ENCODE measurements around the gene FAU.
A peak's percentile ranks its signal among the peaks of the same experiment; 100 is the strongest.

FAU gene

DNA sequence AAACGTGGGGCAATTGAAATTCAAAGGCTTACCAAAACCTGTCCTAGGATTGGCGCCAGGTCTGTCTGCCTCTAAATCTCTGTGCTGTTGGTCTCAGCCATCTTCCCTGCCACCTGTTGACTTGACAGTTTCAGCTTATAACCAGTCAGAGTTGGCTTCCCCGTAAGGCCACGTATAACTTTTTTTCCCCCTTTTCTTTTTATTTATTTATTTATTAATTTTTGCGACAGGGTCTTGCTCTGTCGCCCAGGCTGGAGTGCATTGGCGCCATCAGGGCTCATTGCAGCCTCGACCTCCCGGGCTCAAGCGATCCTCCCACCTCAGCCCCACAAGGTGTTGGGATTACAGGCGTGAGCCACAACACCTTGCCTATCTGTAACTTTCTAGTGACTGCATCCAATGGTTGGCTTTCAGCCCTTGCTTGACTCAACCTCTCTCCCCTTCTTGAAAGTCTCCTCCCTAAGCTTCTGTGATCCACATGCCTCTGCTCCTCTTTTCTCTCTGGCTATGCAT, 13.8 kb upstream of the FAU start:
- no peak for DNase-seq

DNA sequence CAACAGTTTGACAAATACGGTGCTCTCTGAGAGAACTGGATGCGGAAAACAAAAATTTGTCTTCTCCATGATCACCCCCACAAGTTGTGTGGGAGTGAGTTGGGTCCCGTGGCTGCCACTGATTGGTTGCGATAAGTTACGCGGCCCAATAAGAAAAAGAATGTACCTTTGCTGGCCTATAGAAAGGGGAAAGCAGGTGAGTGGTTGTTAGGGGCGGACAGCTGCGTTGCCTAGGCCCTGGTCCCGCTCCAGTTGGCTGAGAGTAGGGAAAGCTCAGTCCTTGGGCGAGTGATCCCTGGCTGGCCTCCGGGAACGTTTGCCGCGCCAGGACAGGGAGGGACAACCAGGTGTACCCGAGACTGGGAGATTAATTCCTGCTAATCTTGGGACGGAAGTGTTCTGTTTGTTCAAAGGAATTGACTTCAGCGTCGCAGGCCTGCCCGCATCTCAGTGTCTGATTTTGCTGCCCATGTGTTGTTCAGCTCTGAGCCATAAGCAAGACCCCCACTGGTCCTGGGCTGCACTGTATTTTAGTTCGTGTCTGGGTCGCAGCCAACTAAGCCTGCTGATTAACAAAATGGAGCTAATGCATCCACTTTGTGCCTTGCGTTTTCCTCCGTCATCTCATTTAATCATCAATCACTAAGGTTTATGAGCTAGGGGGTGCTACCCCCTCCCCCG, 13.2 kb upstream of the FAU start:
- DNase-seq: peak; percentile 96

DNA sequence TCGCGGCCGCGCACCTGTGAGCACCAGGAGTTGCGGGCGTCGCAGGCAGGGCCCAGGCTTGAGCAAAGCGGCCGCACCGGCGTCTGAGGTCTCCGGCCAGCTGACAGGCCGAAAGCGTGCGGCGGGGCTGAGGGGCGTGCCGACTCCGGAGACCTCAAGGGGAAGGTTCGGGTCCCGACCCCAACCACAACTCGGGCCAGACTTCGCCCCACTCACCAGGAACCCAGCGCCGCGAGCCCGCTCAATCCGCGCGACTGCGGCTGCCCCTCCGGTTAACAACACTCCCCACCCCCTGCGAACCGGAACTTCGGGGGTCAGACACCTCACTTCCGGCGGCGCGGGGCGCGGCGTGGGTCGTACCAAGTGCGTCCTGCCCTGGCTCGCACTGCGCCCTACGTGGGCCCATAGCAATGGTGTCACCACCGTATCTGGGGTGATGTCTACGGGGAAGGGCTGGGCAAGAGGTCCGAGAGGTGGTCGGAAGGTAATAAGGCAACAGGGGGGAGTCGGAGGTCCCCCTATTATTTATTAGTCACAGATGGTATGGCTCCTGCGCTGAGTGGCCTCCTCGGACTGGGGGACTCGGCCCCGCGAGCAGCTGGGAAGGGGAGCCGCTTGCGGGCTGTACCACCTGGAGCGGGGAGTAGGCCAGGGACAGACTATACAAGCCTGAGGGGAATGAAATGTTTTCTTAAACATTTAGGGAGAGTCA, 12.5 kb upstream of the FAU start, which contains the start of gene SYVN1:
SYVN1 (minus strand) TSS at position 280 of the 712 bp plus-strand sequence. CDS start 918 bp downstream, outside the sequence.
- DNase-seq: peak; percentile 83

DNA sequence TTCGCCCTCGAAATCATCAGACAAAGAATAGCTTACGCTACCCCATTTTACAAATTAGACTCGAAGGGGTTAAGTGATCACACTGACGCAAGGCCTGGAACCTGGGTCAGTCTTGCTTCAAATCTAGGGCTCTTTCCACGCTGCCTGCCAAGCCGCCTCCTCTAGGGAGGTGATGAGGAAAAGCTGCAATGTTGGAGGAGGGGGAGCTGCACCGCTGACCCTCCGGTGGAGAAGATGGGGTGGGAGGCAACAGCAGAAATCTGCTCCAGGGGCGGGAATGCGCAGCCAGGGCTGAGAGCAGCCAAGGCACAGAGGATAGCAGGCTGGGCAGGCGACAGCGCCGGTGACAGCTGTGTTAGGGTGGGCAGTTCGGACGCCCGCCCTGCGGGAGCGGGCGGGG, 11.8 kb upstream of the FAU start:
- DNase-seq: no peak

DNA sequence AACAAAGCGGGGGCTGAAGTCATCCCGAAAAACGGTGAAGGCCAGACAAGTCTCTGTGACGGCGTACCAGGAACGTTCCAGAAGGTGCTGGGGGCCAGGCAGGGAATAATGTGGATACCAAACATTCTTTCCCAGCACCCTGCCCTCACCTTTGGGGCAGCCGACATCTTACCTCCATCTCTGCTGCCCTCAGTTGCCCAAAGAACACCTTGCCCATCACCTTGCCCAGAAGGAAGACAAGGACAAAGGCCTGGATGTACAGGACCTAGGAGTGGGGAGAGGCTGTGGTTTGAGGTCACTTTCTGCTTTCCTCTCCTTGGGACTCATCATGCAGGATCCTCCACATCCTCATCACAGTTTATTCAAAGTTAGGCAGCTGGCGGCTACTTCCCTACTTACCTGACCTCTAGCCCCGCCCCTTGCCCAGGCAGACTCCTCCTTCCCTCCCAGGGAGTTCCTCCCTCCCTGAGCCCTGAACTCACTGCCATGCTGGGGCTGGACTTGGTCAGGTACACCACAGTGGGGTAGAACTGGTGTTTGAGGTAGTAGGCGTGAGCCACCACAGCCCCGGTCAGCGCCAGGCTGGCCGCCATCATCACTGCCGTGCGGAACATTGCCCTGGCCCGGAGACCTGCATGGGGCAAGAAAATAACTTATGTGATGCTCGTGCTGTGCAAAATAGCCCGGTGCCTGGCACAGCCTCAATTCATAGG, 11.2 kb upstream of the FAU start:
- DNase-seq: no peak

DNA sequence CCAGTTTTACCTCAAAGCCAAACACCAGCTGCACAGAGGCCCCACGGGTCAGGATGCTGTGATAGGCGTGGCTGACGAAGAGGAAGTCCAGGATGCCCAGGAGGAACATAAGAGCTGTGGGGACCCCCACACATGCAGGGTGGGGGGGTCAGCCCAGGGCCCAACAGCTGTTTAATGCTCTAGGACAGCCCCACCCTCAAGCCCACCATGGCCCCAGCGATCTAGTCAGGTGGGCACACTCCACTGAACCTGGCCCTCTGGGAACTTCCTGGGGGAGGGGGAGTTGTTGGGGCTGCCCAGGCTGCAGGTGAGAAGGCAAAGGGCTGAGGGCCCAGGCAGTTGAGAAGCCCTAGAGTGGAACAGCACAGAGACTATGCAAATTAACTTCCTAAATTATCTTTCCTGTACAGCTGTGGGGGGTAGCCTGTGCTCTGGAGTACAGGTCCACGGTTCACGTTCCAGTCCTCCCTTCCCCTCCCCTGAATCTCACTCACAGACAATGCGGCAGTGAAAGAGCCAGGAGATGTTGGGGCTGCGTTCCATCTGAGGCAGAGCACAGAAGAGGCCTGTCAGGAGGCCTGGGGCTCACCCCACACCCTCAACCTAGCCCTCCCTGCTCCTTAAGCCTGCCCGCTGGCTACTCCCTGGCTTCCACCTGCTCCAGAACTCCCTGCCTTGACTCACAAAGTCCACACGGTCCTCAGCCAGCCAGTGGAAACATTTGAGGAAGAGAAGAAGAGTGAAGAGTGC, 10.5 kb upstream of the FAU start:
- no peak for DNase-seq

DNA sequence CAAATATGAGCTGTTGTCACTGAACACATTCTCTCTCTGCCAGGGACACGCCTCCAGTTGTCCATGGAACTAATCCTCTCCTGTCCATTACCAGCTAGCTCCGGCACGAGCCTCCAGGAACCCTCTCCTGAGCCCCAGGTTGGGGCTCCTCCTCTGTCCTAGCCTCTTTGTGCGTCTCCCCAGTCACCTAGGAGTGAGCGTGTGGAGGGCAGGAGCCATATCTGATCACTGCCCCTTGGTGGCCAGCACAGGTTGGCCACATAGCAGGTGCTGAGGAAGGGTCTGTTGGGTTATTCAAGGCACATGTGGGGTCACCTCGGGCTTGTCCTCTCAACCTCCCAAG, 9.9 kb upstream of the FAU start:
- DNase-seq: no peak

DNA sequence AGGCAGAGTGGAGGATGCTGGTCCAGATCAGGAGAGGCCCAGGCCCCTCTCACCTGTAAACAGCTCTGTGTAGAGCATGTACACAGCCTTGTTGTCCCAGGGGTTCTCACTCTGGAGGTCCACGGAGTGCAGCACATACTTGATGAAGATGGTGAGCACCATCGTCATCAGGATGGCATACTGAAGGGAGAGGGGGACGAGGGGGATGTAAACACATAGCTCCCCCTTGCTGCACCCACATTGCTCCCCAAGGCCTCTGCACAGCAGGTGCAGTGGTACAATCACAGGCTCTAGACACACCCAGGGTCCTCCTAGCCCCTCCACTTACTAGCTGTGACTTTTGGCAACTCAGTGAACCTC, 9.5 kb upstream of the FAU start:
- DNase-seq: no peak

DNA sequence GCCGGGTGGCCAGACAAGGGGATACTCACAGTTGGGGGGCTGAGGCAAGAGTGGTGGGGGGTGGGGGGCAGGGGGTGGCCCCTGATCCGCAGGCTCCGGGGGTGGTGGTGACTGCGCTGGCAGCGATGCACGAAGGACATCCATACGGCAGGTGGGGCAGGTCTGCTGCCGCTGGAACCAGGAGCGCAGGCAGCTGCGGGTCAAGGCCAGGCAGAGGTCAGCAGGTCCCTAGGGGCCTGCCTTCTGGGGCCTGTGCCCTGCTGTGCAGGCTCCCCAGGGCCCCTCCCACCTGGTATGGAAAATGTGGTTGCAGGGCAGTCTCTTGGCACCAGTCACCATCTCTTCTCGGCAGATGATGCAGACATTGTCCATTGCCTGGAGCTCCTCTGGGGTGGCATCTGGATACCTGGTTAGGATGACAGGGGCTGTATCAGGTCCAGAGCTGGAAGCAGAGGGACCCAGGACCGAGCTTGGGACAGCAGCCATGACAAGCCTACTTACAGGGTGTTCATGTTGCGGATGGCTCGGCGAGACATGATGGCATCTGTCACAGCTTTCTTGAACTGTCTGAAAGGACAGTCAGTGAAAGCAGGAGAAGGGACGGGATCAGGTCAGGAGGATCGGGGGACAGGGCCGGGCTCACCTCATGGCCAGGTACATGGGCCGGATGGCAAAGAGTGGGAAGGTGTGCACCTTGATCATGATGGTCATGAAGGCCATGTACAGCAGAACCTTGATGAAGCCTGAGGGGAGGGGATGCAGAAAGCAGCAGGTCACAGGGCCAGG, 8.9 kb upstream of the FAU start:
- no peak for DNase-seq

DNA sequence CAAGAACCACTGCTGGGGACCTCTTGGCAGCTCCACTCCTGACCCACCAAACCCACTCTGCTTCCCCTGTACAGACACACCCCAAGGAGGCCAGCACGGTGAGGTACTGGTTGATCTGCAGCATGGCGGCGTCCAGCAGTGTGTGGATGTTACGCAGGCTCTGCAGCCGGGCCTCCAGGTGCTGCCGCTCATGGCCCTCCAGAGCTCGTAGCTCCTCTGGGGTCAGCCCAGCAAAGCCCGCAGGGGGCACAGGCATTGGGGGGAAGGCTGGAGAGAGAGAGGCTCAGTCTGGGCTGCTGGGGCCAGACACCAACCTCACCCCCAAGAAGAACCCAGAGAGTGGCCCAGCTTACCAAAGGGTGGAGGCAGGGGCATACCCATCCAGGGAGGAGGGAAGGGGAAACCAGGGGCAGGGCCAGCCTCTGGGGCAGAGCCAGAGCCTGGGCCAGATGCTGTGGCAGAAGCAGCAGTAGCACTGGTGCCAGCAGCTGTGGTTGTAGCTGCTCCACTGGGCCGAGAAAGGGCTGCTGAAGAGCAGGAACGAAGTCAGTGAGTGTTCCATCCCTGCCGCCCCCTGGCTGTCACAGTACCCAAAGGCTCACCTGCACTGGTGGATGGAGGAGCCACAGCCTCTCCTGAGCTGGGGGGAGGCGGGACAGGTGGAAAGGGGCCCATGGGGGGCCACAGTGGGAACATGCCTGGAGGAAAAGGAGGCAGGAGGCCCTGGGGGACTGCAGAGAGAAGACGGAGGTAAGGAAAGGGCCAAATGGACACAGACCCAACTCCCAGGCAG, 7.9 kb upstream of the FAU start:
- DNase-seq: no peak

DNA sequence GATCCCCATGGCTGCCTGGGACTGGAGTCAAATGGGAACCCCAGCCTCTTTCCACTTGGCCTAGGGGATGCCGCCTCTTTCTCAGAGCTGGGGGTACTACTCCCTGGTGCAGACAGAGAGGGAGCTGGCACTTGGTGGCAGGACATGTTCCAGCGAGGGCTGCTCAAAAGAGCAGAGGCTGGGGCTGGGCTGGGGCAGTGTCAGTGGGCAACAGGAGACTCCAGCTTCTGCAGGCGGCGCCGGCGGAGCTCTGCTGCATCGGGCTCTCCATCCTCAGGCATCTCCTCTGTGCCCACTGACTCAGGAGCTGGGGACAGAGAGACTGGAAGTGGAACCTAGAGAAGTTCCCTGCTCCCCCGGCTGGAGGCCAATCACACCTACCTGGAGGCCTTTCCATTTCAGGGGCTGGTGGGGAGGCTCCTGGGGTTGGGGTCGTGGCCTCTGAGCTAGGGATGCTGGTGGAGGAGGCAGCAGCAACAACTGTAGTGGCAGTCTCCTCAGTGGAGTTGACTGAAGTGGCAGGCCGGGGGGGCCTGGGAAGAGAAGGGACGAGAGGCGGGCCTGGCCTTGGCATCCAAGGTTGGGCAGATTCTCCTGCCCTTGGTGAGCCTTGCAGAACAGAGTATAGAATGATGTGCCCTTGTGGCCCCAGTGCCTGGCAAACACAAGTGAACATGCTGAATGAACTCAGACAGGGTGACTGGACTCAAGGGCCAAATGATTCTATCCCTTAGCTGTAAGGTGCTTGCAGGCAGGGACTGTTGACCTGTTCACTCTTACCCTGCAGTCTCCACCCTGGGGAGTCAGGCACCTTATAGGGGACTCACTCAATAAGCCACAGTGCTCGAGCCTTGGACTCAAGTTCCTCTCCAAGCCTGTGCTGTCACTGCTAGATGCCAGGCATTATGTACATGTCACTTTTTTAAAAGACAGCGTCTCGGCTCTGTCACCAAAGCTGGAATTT, 6.5 kb upstream of the FAU start:
- no peak for DNase-seq

DNA sequence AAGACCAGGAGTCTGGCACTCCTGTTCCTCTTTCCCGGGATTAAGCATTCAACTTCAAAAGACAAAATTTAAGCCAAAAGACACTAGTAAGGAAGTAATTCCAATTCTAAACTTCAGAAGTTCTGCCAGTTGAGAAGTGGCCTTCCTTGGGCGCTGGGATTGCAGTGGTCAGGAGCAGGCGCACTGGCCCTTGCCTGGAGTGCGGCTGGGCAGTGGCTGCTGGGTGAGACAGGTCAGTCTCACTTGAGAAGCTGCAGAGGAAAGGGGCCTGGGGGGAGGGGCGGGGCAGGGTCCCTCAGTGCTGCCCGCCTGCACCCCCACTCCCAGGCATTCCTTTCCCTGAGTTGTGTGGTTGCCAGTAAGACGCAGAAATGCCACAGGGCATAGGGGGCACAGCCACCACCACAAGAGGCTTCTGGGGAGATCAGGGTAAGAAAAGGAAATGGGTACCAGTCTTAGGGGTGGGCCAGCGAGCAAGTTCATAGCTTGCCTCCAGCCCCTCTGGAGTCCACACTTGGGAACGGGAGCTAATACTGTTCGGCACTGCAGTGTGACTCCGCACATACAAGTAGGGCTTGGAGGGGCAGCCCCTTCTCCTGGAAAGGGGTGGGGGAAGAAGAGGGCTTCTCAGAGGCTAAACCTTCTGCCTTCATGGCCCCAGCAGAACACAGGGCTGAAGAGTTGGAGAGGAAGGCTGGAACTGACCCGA, 5.7 kb upstream of the FAU start:
- no peak for DNase-seq

DNA sequence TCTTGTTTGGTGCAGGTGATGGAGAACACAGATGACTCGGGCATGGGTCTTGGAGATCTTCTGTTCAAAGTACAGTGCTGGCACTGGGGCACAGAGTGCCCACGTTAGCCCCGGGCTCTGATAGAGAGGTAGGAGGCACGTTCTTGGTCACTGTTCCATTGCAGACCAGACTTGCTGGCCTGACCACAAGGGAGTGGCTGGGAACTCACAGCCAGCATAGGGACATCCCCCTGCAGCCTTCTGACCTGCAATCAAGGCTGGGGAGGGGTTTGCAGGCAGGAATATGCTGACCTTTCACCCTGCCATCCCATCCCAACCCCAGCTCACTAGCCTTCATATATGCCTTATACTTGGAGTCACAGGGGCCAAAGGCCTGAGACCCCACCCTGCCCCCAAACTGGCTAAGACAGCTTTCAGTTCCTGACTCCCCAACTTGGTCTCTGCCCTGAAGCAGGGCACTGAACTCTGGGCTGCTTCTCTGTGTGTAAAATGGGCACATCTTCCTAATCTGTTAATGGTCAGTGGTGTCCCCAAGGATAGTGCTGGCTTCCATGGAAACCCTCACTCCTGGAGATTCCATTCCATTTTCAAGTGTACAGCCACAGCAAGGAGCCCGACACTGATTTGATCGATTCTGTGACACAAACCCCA, 4.8 kb upstream of the FAU start:
- DNase-seq: no peak

DNA sequence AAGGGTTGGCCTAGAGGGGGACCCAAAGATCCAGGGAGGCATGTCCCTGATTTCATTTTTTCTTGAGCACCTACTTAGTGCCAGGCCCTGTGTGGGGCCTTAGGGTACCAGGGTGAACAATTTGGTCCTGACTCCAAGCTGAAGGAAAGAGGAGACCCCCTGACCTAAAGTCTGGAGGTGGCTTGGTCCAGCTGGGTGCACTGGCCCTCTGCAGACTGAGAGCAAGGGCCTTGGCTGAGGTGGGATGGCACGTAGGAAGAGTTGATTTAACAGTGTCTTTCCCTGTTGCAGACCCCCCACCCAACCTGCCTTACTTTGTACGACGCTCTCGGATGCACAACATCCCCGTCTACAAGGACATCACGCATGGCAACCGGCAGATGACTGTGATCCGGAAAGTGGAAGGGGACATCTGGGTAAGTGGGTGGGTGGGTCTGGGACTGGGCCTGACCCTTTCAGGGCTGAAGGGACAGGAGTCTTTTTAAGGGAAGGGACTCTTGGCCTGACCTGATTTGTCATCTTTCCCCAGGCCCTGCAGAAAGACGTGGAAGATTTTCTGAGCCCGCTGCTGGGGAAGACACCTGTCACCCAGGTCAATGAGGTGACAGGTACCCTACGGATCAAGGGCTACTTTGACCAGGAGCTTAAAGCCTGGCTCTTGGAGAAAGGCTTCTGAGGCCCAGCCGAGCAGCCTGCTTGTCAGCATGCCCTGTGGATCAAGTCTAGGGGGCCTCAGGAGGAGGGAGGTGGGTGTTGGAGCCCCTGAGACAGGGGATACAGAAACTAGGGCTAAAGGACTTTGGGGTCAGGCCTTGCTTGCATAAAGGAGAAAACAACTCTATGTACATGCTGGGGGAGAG, 3.5 kb upstream of the FAU start:
- no peak for DNase-seq

DNA sequence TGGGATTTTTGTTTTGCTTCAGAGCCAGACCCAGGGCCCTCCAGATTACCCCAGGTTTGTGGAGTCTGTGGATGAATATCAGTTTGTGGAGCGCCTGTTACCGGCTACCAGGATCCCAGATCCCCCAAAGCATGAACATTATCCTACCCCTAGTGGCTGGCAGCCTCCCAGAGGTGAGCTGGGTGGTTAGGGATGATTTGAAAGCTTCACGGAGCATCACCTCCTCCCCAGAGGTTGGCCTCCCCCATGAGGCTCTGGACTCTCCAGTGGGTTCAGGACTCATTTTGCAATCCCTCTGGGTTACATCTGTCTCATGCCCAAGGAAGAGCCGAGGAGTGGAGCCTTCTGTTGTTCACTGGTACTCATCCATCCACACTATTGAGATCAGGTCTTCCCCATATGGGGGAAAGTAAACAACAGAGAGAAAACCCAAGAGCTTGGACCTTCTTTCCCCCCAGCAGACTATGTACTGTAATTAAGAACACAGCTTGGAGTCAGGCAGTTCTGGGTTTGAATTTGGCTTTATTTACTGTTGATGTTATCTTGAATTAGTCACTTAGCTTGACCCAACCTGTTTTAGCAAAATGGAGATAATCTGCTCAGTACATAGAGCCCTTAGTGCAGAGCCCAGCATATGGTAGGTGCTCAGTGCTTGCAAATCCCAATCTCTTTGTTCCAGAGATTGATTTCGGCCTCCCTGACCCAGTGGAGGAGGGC, 2.7 kb upstream of the FAU start:
- DNase-seq: no peak

DNA sequence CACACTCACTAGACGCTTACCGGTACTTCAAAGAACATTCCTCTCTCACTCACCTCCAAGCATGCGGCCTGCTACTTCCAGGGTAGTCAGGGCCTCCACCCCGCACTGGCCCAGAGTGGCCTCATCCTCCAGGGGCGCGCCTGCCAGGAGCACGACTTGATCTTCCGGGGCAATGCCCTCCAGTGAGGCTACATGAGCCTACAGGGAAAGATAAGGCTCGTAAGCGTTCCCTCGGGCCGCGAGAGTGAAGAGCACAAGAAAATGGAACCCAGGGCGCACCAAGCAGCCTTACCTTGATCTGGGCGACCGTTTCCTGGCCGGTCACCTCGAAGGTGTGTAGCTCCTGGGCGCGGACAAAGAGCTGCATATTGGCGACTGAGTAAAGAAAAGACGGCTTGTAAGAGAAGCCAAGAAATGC, 478 bp downstream of the FAU start:
- DNase-seq: no peak

DNA sequence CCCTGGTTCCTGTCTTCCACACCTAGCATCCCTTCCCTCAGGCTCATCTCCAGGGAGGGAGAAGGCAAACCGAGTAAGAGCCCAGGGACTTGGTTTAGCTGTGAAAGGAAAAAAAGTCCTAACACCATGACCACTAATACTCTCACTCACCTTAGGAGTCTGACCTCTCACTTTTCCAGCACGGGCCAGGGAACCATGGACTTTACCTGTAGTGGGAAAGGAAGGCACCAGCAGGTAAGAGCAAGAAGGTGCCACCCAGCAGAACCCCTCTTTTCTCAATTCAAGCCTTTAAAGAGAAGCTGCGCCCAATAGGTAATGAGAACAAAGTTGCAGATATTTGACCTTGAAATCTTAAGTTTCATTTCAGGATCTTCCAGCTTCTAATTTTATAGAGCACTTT, 1.1 kb downstream of the FAU start:
- DNase-seq: no peak

DNA sequence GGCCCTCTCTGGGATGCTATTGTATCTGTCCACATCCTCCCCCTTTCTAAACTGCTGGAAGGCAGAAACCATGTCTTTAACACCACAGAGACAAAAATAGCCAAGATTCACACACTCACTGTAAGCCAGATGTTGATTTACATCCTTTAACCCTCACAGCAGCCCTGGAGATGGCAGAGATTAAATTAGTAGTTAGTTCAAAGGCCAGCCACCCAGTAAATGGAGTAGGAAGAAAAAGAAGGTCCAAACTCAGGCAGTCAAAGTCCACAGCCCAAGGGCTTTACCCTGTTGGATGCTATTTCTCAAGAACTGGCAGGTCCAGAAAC, 2.3 kb downstream of the FAU start:
- no peak for DNase-seq

All from NCI-H2081 treated with DMSO at 0.1 percent for 48 hours (cell line).